Vagina (tissue), 2 donors: Measurements from ENCODE around the gene HRH2.

Source experiments
- CTCF ChIP-seq, 3 experiments: fragments of 450-650 bp in 2 of 3; fragments of 200-600 bp in 1 of 3; sonication (generic) in 1 of 3; IDR thresholded peaks; one replicate each; pipeline ENCODE4 v1.5.1; 2017 to 2019; ENCODE audit warnings: antibody characterized with exemption in 3 of 3, mild to moderate bottlenecking in 2 of 3, moderate library complexity in 2 of 3
- POLR2A ChIP-seq, 2 donors: fragments of 450-650 bp; IDR thresholded peaks; one replicate each; pipeline ENCODE4 v1.6.1; 2017; ENCODE audit warnings: antibody characterized with exemption in 2 of 2, mild to moderate bottlenecking in 2 of 2, moderate library complexity in 2 of 2

GRCh38 chr5:175717837-175718236 is 60.0 kb downstream of the HRH2 start:
- TF ChIP-seq CTCF (IDR thresholded peaks at IDR 0.05), result no peak
- no peak for TF ChIP-seq POLR2A (IDR thresholded peaks at IDR 0.05)
